ENCODE data around the gene FBXO11. TPM values are rescaled to one million over a fixed set of nuclear protein-coding genes. Genes with fewer than 3 reads are reported as not detected.
A peak's percentile ranks its signal among the peaks of the same experiment; 100 is the strongest.
"Not testable (repeated sequence)": the region's sequence is repeated elsewhere in the genome, so short reads cannot be mapped to it uniquely, and the experiment has no call there.

The FBXO11 gene
- total and polyA plus RNA-seq, 12 donors, result 21.7 to 61.7 (median 46.6) TPM

DNA sequence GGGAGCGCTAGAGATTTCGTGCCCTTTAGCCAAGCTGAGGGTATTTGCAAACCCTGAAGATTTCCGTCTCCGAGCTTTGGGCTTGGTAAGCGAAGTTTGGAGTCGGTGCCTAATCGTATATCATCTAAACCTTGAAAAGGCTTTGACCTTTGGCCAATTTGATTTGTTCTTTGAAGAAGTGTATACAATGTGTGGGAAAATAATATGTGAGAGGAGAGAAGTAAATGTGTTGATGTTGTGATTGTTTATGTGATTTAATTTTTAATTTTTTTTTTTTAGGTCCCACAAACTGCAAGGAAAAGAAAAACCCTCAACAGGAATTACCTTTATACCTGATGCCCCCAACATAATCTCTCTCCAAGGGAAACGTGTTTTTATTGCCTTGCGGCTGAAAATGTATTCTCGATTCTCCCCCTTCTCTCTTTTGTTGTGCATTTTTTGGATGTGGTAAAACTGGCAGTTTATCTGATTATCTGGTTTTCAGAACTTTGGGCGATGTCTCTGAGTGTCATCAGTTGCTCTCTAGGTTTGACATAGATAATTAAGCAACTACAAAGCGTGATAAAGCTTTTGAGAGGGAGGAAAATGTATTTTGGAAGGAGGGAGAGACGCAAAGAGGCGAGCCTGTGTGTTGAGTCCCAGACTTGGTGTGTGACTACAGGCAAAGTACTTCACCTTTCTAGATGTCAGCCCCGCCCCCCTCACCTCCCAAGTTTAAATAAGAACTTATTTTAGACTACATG is 912 bp upstream of the FBXO11 start:
- Histone ChIP-seq H3K9me3 (replicated peaks in 1 of 3) (no peaks in the 10 kb centered on the region), H3K4me1 (replicated peaks in 1 of 2) (peaks cover under 1 to 13% of the 10 kb centered on the region in 2 donors), H3K36me3 (replicated peaks in 1 of 2) (no peaks in the 10 kb centered on the region), H3K27me3 (no peaks in the 10 kb centered on the region), H3K27ac (peak overlapping the region; percentile 77 to 99 (median 99)), H3K4me3 (peak overlapping the region in 2 of 4 donors; percentile 29 to 84)
- TF ChIP-seq POLR2A (IDR thresholded peaks at IDR 0.05), result no peak
- TF ChIP-seq, protein P1, sequence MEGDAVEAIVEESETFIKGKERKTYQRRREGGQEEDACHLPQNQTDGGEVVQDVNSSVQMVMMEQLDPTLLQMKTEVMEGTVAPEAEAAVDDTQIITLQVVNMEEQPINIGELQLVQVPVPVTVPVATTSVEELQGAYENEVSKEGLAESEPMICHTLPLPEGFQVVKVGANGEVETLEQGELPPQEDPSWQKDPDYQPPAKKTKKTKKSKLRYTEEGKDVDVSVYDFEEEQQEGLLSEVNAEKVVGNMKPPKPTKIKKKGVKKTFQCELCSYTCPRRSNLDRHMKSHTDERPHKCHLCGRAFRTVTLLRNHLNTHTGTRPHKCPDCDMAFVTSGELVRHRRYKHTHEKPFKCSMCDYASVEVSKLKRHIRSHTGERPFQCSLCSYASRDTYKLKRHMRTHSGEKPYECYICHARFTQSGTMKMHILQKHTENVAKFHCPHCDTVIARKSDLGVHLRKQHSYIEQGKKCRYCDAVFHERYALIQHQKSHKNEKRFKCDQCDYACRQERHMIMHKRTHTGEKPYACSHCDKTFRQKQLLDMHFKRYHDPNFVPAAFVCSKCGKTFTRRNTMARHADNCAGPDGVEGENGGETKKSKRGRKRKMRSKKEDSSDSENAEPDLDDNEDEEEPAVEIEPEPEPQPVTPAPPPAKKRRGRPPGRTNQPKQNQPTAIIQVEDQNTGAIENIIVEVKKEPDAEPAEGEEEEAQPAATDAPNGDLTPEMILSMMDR (IDR thresholded peaks at IDR 0.05), result peak in 2 of 6 experiments; percentile 1 to 25
- WGBS, 4 donors, result 15 to 26% (median 18%) methylated on average over 15 of the region's 15 CpGs
- intact Hi-C loops (cut with DNase I), result loop anchor here (10.0 kb wide), 4 partner anchors 52 to 518 kb away; partner anchors contain the start of gene MSH6 (in 1 of the 2)
- peak in 3 of 7 donors; percentile 30 to 60 (median 32) for DNase-seq

DNA sequence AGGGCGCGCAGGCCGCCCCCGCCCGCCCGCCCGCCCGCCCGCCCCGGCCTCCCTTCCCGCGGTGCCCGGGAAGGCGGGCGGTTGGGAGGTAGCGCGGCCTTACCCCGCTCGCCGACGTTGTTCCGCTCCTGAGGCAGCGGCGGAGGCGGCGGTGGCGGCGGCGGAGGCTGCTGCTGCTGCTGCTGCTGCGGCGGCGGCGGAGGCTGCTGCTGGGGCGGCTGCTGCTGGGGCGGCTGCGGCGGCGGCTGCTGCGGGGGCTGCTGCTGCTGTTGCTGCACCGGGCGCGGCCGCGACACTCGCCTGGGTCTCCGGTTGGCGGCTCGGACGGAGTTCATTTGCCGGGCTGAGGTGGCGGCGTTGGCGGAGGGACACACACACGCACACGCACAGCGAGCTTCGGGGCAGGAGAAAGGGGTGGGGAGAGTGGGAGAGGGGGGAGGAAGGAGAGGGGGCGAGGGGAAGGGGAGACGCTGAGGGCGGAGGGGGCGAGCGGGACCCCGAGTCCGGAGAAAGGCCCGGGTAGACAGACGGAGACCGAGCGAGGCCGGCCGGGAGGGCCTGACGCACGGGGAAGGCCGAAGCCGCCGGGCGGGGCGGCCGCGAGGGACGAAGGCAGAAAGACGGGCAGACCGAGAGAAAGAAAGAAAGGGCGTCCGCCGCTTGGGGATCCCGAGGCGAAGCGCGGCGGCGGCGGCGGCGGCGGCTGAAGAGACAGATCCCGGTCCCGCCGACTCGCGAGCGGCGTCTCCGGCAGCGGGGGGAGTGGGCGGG is 727 bp downstream of the FBXO11 start:
- Histone ChIP-seq H3K4me3 (peak overlapping the region; percentile 22 to 99 (median 73)), H3K27ac (peak overlapping the region; percentile 95 to 99 (median 99)), H3K27me3 (no peaks in the 10 kb centered on the region), H3K9me3 (replicated peaks in 1 of 3) (no peaks in the 10 kb centered on the region), H3K4me1 (replicated peaks in 1 of 2) (peaks cover 4 to 27% of the 10 kb centered on the region in 2 donors), H3K36me3 (replicated peaks in 1 of 2) (no peaks in the 10 kb centered on the region)
- TF ChIP-seq POLR2A (IDR thresholded peaks at IDR 0.05), result peak in 1 of 2 donors; percentile 45
- TF ChIP-seq, protein P1 (IDR thresholded peaks at IDR 0.05), result no peak
- intact Hi-C loops (cut with DNase I), result loop anchor here (10.0 kb wide), 4 partner anchors 51 to 519 kb away; partner anchors contain the start of gene MSH6 (in 1 of the 2)
- DNase-seq, result peak; percentile 56 to 75 (median 69)
- WGBS, 4 donors, result 1 to 2% (median 1%) methylated on average over 22 to 105 of the region's 105 CpGs

DNA sequence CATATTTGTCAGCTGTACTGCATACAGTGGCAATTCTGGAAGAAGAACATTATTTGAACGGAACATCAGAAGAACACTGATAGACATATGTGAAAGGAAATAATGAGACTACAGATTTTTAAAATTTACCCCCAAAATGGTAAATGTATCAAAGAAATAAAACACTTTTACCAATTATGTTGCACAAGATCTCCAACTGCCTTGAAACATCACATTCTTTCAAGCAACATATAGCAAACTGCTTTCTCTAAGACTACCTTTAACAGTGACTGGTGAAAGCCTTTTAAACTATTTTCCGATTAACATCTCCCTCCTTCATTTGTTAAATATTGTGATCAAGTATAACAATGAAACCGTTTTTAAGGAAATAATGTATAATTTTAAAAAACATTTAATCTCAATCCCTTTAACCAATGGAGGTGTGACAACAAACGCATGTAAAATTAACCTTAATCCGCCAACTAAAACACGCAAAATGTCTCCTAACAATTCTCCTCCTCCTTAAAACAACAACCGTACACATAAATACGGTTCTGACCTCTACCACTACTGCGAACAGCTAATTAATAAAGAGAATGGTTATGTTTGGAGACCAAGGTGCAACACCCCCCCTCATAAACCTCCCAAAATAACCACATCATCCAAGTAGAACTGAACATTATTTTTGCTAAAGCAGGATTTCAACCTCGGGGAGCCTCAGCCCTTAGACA is 2.4 kb downstream of the FBXO11 start:
- H3K27ac ChIP-seq, result peak overlapping the region; percentile 40 to 99 (median 99)
- H3K27me3 ChIP-seq, result no peaks in the 10 kb centered on the region

DNA sequence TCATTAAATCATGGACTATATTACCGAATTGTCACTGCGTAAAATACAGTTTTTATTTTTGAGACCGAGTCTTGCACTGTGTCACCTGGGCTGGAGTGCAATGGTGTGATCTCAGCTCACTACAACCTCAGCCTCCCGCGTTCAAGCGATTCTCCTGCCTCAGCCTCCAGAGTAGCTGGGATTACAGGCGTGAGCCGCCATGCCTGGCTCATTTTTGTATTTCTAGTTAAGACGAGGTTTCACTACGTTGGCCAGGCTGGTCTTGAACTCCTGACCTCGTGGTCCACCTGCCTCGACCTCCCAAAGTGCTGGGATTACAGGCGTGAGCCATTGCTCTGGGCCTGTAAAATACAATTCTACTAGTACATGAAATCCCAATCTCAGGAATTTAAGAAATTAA is 4.4 kb downstream of the FBXO11 start:
- DNase-seq; H3K27ac ChIP-seq; H3K4me3 ChIP-seq; H3K9me3 ChIP-seq (replicated peaks in 1 of 3); H3K36me3 ChIP-seq (replicated peaks in 1 of 2); H3K27me3 ChIP-seq: not testable (repeated sequence)
- peaks cover 4 to 58% of the 10 kb centered on the region in 2 donors for H3K4me1 ChIP-seq (replicated peaks in 1 of 2)
- 90 to 91% (median 90%) methylated on average over 13 of the region's 13 CpGs for WGBS, 4 donors
- intact Hi-C loops (cut with DNase I), result loop anchor here (10.0 kb wide), 4 partner anchors 47 to 523 kb away; partner anchors contain the start of gene MSH6 (in 1 of the 2)

More for the DNA sequence above, 2.4 kb downstream of the FBXO11 start:
- no peaks in the 10 kb centered on the region for H3K36me3 ChIP-seq (replicated peaks in 1 of 2)
- peaks cover 4 to 40% of the 10 kb centered on the region in 2 donors for H3K4me1 ChIP-seq (replicated peaks in 1 of 2)
- WGBS, 4 donors, result 1 to 3% (median 2%) methylated on average over 10 of the region's 10 CpGs
- no peak for DNase-seq
- H3K9me3 ChIP-seq (replicated peaks in 1 of 3), result no peaks in the 10 kb centered on the region
- peak overlapping the region; percentile 10 to 99 (median 82) for H3K4me3 ChIP-seq
- intact Hi-C loops (cut with DNase I), result loop anchor here (10.0 kb wide), 4 partner anchors 49 to 521 kb away; partner anchors contain the start of gene MSH6 (in 1 of the 2)
- TF ChIP-seq, protein P1 (IDR thresholded peaks at IDR 0.05), result no peak
- TF ChIP-seq POLR2A (IDR thresholded peaks at IDR 0.05), result peak in 1 of 2 donors; percentile 37

All from adrenal gland (tissue), 12 donors.